ENCODE results near the gene VAMP5. TPM values are rescaled to one million over a fixed set of nuclear protein-coding genes. Genes with fewer than 3 reads are reported as not detected.

The VAMP5 gene
- total RNA-seq, 1 experiment from 2014 or later = 6.3 TPM

DNA sequence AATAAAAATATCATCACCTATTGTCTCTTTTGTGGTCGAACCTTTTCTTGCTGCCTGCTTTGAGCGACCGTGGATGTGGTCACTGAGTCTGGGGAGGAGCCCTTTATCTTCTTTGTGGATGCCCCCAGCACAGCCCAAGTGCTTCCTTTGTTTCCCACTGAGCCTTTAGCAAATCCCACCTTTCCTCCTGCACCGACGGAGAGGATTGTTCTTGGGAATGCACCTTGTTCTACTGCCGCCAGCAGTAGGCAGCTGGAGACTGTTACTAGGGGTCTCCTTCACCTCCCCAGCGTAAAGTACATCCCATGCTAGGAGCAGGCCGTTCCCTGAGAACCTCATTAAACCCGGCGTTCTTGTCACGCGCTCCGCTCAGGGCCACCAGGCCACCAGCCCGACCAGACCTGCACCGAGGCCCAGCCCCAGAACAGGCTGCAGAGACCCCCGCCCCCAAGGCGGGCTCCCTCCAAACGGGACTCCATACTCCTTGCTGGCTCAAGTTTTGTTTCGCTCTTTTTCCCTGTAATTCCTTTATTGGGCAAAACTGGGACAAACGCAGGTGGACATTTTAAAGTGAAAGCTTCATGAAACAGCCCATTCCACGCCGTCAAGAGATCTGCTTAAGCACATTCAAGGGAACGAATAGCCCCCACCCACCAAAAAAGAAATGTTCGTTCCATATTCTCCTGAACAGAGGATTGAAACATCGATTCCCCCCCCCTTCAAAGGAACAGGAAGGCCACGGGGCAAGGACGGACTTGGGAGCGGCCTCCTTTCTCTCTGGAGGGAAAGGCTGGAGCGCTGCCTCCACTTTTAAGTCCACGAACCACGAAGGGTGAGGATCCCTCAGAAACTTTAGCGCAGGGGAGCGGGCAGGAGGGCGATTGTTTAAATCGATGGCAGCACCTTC is 46.4 kb upstream of the VAMP5 start (continued):
- TF ChIP-seq ETV6 (CRISPR knock-in tag; IDR thresholded peaks at IDR 0.05) (0 out of 2 replicates have a peak, but pooled peaks have one; percentile 34), SMAD3 (CRISPR knock-in tag; IDR thresholded peaks at IDR 0.05; ENCODE audit: borderline replicate concordance) (0 out of 2 replicates have a peak, but pooled peaks have one; percentile 54), ZNF138 (CRISPR knock-in tag; conservative IDR thresholded peaks at IDR 0.05) (no peak)
- TF ChIP-seq, protein P1, sequence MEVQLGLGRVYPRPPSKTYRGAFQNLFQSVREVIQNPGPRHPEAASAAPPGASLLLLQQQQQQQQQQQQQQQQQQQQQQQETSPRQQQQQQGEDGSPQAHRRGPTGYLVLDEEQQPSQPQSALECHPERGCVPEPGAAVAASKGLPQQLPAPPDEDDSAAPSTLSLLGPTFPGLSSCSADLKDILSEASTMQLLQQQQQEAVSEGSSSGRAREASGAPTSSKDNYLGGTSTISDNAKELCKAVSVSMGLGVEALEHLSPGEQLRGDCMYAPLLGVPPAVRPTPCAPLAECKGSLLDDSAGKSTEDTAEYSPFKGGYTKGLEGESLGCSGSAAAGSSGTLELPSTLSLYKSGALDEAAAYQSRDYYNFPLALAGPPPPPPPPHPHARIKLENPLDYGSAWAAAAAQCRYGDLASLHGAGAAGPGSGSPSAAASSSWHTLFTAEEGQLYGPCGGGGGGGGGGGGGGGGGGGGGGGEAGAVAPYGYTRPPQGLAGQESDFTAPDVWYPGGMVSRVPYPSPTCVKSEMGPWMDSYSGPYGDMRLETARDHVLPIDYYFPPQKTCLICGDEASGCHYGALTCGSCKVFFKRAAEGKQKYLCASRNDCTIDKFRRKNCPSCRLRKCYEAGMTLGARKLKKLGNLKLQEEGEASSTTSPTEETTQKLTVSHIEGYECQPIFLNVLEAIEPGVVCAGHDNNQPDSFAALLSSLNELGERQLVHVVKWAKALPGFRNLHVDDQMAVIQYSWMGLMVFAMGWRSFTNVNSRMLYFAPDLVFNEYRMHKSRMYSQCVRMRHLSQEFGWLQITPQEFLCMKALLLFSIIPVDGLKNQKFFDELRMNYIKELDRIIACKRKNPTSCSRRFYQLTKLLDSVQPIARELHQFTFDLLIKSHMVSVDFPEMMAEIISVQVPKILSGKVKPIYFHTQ (CRISPR knock-in tag; IDR thresholded peaks at IDR 0.05) = peak; percentile 48; the same call in 1 of the 2 replicates

GRCh38 chr2:85538507-85539360 is 45.5 kb upstream of the VAMP5 start, which contains the start of gene MAT2A:
TSS of gene MAT2A (plus strand) at chr2:85539168. CDS start at chr2:85539288, 120 bp downstream.
- DNase-seq (ENCODE audit: low spot score) (peak; percentile 98), ATAC-seq (peak; percentile 77)
- no peaks in the 10 kb centered on the region for H3K27me3 Mint-ChIP-seq (ENCODE audit: low read depth)
- H3K9me3 Mint-ChIP-seq = no peaks in the 10 kb centered on the region
- ChIA-PET POLR2A (interaction anchor here (0.5 to 5.7 kb wide), 35 partner anchors 10 to 469 kb away, joined by 3 to 54 read pairs (median 5); partner anchors contain the start of genes ELMOD3, GGCX, RETSAT and SH2D6), CTCF (interaction anchor here (0.6 to 4.6 kb wide), 16 partner anchors 9 to 156 kb away, joined by 3 to 40 read pairs (median 4); partner anchors contain the start of gene SH2D6)
- H3K27ac Mint-ChIP-seq = peak within 1 kb of the TSS; percentile 99
- peaks cover 50% of the 10 kb centered on the region for H3K4me1 Mint-ChIP-seq
- peak within 1 kb of the TSS; percentile 97 for H3K4me3 Mint-ChIP-seq
- peaks cover 43% of the 10 kb centered on the region for H3K36me3 Mint-ChIP-seq
- TF ChIP-seq GABPB1 (CRISPR knock-in tag; IDR thresholded peaks at IDR 0.05) = peak; percentile 69
- peak; percentile 58 for TF ChIP-seq TEAD4 (CRISPR knock-in tag; IDR thresholded peaks at IDR 0.05)
- TF ChIP-seq JUN (CRISPR knock-in tag; IDR thresholded peaks at IDR 0.05) = no peak; the same call in 1 of the 2 replicates
- no peak for TF ChIP-seq NR1H2 (CRISPR knock-in tag; IDR thresholded peaks at IDR 0.05)
- TF ChIP-seq USF2 (CRISPR knock-in tag; IDR thresholded peaks at IDR 0.05) = no peak
- TF ChIP-seq ARID4B (CRISPR knock-in tag; IDR thresholded peaks at IDR 0.05; ENCODE audit: borderline replicate concordance) = peak; percentile 91
- TF ChIP-seq, protein P2, sequence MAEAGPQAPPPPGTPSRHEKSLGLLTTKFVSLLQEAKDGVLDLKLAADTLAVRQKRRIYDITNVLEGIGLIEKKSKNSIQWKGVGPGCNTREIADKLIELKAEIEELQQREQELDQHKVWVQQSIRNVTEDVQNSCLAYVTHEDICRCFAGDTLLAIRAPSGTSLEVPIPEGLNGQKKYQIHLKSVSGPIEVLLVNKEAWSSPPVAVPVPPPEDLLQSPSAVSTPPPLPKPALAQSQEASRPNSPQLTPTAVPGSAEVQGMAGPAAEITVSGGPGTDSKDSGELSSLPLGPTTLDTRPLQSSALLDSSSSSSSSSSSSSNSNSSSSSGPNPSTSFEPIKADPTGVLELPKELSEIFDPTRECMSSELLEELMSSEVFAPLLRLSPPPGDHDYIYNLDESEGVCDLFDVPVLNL (CRISPR knock-in tag; IDR thresholded peaks at IDR 0.05; ENCODE audit: borderline replicate concordance, low read depth) = peak; percentile 75
- peak; percentile 66; the same call in 1 of the 2 replicates for TF ChIP-seq FOXK1 (CRISPR knock-in tag; IDR thresholded peaks at IDR 0.05)
- TF ChIP-seq IRF1 (CRISPR knock-in tag; IDR thresholded peaks at IDR 0.05) = no peak
- peak; percentile 92; the same call in 1 of the 2 replicates for TF ChIP-seq KAT7 (CRISPR knock-in tag; IDR thresholded peaks at IDR 0.05; ENCODE audit: borderline replicate concordance)
- peak; percentile 88; the same call in 1 of the 2 replicates for TF ChIP-seq ZNF232 (CRISPR knock-in tag; IDR thresholded peaks at IDR 0.05)
- no peak for TF ChIP-seq SMAD3 (CRISPR knock-in tag; IDR thresholded peaks at IDR 0.05; ENCODE audit: borderline replicate concordance)
- no peak for TF ChIP-seq ZNF263 (CRISPR knock-in tag; IDR thresholded peaks at IDR 0.05; ENCODE audit: low read depth)
- 0 out of 2 replicates have a peak, but pooled peaks have one; percentile 7 for TF ChIP-seq RORB (CRISPR knock-in tag; IDR thresholded peaks at IDR 0.05)
- no peak for TF ChIP-seq ZNF396 (CRISPR knock-in tag; IDR thresholded peaks at IDR 0.05; ENCODE audit: borderline replicate concordance)
- TF ChIP-seq, protein P3, sequence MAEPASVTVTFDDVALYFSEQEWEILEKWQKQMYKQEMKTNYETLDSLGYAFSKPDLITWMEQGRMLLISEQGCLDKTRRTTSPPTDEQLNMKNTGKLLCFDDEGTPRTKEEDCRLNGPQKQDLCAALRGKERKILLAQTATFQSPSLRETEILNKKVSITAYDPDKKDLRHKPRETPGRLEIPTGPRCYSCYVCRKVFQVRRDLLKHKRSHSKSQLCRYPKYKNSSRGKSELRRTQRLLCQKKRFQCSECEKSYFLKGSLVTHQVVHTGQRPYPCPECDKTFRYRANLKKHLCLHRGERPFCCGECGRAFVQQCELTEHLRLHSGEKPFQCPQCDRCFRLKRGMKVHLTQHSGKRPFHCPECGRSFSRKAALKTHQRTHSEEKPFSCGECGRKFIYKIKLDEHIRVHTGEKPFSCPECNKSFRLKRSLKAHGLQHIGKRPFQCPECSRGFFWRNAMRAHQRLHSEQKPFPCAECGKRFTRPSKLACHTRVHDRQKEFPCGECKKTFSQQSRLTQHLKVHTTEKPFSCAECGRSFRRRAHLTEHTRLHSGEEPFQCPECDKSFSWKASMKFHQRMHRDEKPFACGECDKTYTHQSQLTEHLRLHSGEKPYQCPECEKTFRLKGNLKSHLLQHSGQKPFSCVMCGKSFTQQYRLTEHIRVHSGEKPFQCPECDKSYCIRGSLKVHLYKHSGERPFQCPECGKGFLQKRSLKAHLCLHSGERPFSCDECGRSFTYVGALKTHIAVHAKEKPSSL (CRISPR knock-in tag; conservative IDR thresholded peaks at IDR 0.05) = no peak
- no peak; the same call in 1 of the 2 replicates for TF ChIP-seq NR3C1 (CRISPR knock-in tag; conservative IDR thresholded peaks at IDR 0.05; ENCODE audit: low read depth)
